Stimulated activated CD4-positive, alpha-beta T cell treated with anti-CD3 and anti-CD28 coated beads, Interleukin-15, amount 100 ng/mL, for 48 hours (primary cell): Measurements from ENCODE around the gene KIF18B.
A peak's percentile ranks its signal among the peaks of the same experiment; 100 is the strongest.

Experiments used
- DNase-seq, 2 donors: peaks; one replicate each; pipeline ENCODE4 v3.0.0-alpha.2; 2020; ENCODE audit warnings: low read depth in 2 of 2

KIF18B gene

DNA sequence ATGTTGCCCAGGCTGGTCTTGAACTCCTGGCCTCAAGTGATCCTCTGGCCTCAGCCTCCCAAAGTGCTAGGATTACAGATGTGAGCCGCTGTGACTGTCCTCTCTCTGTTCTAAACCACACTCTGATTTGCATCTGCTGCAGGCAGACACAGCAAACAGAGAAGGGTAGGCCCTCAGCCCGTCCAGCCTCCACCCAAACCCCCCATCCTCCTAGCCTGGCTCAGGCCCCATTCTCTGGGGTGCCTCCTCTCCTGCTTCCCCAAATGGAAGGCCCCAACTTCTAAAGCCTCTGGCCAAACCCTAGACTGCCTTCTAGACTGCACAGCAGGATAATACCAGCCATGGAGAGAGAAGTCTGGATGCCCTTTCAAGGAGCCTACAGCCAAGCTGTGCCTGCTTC lies 28.2 kb downstream of the KIF18B start:
- no peak for DNase-seq

DNA sequence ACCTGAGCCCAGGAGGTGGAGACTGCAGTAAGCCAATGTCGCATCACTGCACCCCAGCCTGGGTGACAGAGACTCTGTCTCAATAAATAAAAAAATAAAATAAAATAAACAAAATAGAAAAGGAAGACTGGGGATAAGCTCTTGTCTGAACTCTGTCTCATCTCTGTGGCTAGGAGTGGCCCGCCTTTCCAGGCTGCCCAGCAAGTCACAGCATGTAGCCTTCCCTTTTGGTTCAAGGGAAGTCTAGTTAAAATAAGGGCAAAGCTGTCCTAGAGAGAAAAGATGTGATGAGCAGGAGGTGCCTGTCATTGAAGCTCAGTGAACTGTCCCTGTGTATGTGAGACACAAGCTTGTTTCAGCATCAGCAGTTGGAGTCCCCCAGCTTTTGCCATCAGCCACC lies 29.6 kb downstream of the KIF18B start:
- no peak for DNase-seq

DNA sequence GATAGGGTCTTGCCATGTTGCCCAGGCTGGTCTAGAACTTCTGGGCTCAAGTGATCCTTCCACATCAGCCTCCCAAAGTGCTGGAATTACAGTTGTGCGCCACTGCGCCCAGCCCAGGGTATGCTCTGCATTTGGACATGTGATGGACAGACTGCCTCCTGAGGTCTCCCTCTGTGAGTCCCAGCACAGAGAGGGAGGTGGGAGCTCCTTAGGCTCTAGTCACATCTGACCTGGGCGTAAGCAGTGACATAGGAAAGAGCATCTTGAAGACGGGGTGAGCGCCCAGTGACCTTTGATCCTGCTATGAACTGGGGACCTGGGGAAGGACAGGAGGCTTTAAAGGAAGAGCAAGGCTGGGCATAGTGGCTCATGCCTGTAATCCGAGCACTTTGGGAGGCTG lies 30.1 kb downstream of the KIF18B start:
- DNase-seq: no peak

- no peak for DNase-seq
These were observed 30.8 kb downstream of the KIF18B start for GRCh38 chr17:44916781-44917241.

GRCh38 chr17:44915862-44916780 lies 31.5 kb downstream of the KIF18B start:
- DNase-seq: no peak

DNA sequence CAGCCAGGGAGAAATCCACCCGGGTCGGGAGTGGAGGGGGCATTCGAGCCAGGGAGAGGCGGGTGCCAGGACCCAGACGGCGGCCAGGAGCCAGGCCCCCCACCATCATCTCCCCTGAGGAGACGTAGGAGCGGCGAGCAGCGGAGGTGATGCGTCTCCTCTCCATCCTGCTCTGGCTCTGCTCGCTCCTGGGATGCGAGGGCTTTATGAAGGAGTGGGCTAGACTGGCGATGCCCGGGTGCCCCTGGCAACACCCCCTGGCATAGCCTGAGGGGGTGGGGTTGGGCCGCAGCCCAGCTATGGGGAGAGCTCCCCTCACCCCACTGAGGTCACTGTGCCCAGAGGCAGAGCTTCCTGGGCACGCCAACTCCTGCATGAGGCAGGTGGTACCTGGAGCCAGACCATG lies 32.2 kb downstream of the KIF18B start, which contains the start of gene GFAP:
Gene GFAP, minus strand, starts transcription at position 180 of the 406 bp plus-strand sequence. Its CDS starts 14 bp downstream, at position 166.
- no peak for DNase-seq

DNA sequence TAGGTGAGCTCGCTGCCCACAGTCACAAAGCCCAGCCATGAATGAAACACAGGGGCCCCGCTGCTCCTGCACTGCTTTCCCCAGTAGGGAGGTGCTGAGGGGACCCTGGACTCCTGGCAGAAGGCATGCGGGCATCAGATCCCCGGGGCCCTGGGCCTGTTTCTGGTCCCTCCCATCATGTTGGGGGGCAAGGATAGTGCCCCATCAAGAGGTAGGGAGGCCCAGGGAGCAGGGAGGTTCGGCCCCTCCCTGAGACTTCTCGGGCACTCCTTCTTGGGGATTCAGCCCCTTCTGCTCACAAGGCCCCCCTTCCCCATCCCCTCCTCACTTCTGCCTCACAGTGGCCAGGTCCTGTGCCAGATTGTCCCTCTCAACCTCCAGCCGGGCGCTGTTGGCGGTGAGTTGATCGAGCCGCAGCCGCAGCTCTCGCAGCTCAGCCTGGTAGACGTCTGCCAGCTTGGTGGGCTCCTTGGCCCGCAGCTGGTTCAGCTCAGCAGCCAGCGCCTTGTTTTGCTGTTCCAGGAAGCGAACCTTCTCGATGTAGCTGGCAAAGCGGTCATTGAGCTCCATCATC lies 32.8 kb downstream of the KIF18B start:
- no peak for DNase-seq

DNA sequence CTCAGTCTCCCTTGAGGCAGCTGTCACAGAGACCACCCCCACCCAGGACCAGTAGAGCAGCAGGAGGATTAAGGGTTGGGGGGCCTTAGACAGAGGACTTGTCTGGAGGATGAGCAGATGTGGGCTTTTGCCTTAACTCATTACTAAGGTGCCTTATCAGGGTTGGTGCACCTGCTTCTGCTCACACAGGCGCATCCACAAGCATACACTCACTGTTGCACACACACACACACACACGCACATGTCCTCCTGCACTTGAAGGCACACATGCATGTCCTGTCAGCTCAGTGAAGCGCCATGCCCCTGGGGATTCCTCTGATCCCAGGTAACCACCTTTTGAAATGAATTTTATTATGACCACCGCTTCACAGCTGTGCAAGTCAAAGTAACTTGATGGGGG lies 33.4 kb downstream of the KIF18B start:
- DNase-seq: no peak

- DNase-seq: no peak
These were observed 33.9 kb downstream of the KIF18B start for GRCh38 chr17:44913676-44914075.

- no peak for DNase-seq
These were observed 34.6 kb downstream of the KIF18B start for GRCh38 chr17:44912763-44913544.

- peak; percentile 23 to 31 for DNase-seq
These were observed 36.2 kb downstream of the KIF18B start for GRCh38 chr17:44911133-44912001.

DNA sequence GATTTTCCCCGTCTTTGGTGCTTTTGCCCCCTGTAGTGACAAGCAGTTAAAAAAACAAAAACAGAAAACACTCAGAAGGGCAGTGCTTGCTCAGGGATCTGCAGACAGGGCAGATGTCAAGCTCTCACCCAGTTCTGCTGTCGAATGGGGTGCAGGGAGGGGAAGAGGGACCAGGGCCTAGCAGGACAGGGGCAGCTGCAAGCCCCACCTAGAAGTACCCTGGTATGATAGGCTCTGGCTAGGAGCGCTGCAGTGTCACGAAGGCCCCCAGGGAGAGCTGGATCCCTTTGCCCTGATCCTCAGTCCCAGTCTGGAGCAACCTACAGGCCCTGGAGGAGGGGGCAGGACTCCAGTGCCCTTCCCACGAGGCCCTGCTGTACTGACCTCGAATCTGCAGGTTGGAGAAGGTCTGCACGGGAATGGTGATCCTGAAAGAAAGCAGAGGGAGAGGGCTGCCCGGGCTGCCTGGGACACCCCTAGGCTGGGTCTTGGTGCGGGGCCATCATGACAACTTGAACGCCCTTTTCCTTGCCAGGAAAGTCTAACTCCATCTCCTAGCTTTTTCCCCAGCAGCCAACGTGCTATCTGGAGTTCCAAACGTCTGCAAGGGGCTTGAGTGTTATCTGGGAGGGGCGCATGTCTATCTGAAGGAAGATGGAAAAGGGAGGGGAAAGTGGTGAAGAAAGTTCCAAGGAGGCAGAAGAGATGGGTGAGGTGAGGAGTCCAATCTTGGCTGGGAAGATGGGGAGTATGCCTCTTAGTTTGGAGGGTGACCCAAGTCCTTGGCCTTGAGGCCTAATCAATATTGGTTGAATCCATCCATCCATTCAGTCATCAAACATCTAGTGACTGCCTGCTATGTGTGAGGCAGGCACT lies 37.1 kb downstream of the KIF18B start:
- DNase-seq: no peak

DNA sequence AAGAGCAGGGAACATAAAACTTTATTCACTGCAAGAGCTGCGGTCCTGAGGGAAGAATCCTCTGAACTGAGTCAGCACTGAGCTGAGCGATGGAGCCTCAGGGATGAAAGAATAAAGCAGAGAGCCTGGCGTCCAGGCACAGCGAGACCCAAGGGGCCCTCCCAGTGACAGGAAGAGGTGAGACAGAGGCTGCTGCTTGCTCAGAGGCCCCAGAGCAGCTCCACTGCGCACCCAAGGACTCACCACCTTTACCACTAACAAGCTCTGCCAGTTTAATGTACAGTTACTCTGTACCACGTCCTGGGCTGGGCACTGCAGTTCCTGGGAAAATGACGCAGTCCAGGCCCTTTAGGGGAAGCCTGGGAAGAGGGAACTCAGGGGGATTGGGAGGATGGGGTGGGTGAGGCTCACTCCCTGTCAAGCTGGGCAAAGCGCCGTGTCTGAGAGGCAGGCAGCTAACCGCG lies 37.9 kb downstream of the KIF18B start:
- no peak for DNase-seq

DNA sequence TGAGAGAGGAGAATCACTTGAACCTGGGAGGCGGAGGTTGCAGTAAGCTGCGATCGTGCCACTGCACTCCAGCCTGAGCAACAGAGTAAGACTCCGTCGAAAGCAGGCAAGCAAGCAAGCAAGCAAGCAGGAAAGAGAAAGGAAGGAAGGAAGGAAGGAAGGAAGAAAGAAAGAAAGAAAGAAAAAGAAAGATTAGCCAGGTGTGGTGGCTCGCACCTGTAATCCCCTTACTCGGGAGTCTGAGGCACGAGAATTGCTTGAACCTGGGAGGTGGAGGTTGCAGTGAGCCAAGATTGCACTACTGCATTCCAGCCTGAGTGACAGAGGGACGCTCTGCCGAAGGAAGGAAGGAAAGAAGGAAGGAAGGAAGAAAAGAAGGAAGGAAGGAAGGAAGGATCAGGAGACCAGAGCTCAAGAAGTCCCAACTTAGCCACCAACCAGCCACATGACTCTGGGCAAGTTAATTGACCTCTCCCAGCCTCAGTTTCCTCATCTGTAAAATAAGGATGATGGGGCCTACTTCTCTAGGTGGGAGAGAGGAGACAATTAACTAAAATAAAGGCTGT lies 38.7 kb downstream of the KIF18B start:
- no peak for DNase-seq

DNA sequence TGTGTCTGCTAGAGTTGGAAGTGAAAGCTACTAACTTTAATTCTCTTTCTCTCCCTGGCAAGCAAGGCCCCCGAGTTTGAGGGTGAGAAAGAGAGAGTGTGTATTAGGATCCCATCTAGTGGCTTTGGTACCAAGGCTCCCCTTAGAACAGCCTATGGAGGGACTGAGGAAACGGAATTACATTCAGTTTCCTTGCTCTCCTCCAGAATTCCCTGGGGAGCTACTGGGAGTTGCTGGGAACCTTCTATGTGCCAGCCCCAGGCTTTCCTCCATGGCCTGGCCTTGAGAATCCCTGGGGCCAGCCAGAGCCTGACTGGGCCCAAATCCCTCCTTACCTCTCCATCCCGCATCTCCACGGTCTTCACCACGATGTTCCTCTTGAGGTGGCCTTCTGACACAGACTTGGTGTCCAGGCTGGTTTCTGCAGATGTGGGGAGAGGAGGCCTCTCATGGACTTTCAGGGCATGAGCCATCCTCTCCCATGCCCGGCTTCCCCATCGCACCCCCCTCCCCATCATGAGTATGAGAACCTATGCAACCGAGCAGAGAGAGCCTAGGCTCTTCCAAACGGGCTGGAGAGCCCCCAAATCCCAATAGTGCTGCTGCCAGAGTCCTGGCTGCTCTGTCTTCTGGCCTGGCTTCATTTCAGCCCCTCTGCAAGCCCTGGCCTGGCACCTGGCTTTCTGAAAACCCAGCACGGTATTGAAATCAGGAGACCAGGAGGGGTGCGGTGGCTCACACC lies 39.7 kb downstream of the KIF18B start:
- no peak for DNase-seq

GRCh38 chr17:44906763-44907728 lies 40.5 kb downstream of the KIF18B start:
- DNase-seq: no peak

- DNase-seq: no peak
These were observed 41.4 kb downstream of the KIF18B start for GRCh38 chr17:44906010-44906646.
